Fibroblast of upper back skin (primary cell): Measurements from ENCODE around the gene DYNLT2B.
"Not testable (repeated sequence)": the region's sequence is repeated elsewhere in the genome, so short reads cannot be mapped to it uniquely, and the experiment has no call there.

ENCODE experiments used
- DNase-seq: peaks from one replicate; pipeline ENCODE4 v3.0.0-alpha.2; 2013

Gene DYNLT2B

GRCh38 chr3:196268284-196269163 is 49.5 kb downstream of the DYNLT2B start:
- peak; percentile 67 for DNase-seq

- no peak for DNase-seq
Measured at GRCh38 chr3:196263819-196264218, 54.2 kb downstream of the DYNLT2B start.

- no peak for DNase-seq
Measured at GRCh38 chr3:196260784-196261183, 57.3 kb downstream of the DYNLT2B start.

GRCh38 chr3:196255776-196256175 is 62.3 kb downstream of the DYNLT2B start:
- DNase-seq = no peak

GRCh38 chr3:196254376-196255283 is 63.4 kb downstream of the DYNLT2B start:
- no peak for DNase-seq

GRCh38 chr3:196251918-196252317 is 66.1 kb downstream of the DYNLT2B start:
- no peak for DNase-seq

GRCh38 chr3:196246612-196247308 is 71.3 kb downstream of the DYNLT2B start:
- peak; percentile 45 for DNase-seq

GRCh38 chr3:196244166-196244565 is 73.9 kb downstream of the DYNLT2B start:
- DNase-seq = not testable (repeated sequence)

- DNase-seq = no peak
Measured at GRCh38 chr3:196241704-196242103, 76.3 kb downstream of the DYNLT2B start.
